HEK293T (cell line): Measurements from ENCODE around the gene GTPBP6.

Experiments
- FOXM1 ChIP-seq: fragments of 450-650 bp; IDR thresholded peaks from 2 replicates; pipeline ENCODE4 v1.6.1; 2017; ENCODE audit warnings: mild to moderate bottlenecking, borderline replicate concordance
- HDGF ChIP-seq: fragments of 450-650 bp; IDR thresholded peaks from 2 replicates; pipeline ENCODE4 v1.6.1; 2017; ENCODE audit warnings: antibody characterized with exemption, borderline replicate concordance
- SUZ12 ChIP-seq: fragments of 450-650 bp; IDR thresholded peaks from 2 replicates; pipeline ENCODE4 v1.6.1; 2016; ENCODE audit warnings: mild to moderate bottlenecking
- TF ChIP-seq, protein P1 (sequence below): fragments of 450-650 bp; IDR thresholded peaks from 2 replicates; pipeline ENCODE4 v1.6.1; 2016

DNA sequence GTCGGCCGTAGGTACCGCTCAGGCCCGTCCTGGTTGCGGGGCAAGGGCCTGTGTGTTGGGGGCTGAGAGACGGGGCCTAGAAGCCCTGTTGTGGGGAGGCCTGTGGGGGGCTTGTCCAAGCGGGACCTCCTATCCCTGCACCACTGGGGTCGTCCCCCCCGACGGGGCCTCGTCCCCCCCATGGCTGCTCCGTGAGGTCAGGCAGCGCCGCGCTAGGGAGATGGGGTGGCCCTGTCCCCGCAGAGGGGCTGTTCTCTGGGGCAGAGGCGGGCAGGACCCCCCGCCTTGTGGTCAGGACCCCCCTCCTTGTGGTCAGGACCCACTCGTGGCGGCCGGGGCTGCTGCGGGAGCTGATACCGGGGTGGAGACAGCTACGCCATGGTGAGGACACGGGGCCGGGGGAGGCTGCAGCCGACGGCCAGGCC, 12.1 kb upstream of the GTPBP6 start:
- TF ChIP-seq HDGF, result no peak
- TF ChIP-seq SUZ12, result no peak
- TF ChIP-seq, protein P1, sequence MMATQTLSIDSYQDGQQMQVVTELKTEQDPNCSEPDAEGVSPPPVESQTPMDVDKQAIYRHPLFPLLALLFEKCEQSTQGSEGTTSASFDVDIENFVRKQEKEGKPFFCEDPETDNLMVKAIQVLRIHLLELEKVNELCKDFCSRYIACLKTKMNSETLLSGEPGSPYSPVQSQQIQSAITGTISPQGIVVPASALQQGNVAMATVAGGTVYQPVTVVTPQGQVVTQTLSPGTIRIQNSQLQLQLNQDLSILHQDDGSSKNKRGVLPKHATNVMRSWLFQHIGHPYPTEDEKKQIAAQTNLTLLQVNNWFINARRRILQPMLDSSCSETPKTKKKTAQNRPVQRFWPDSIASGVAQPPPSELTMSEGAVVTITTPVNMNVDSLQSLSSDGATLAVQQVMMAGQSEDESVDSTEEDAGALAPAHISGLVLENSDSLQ, result no peak
- TF ChIP-seq FOXM1, result no peak
